GM10266 (cell line): Measurements from ENCODE around the gene ZNF629.

Source experiments
- DNase-seq: peaks from one replicate; pipeline ENCODE4 v3.0.0; 2012; ENCODE audit errors: extremely low spot score
- CTCF ChIP-seq: IDR thresholded peaks from 2 replicates; pipeline ENCODE4 v1.5.1; 2012; ENCODE audit warnings: mild to moderate bottlenecking, low read depth; ENCODE audit not compliant: control insufficient read depth, insufficient read depth; ENCODE audit errors: missing control alignments

The ZNF629 gene

GRCh38 chr16:30760001-30760559, 26.9 kb downstream of the ZNF629 start:
- DNase-seq, result no peak
- TF ChIP-seq CTCF, result no peak

GRCh38 chr16:30758988-30759491, 28.0 kb downstream of the ZNF629 start:
- no peak for TF ChIP-seq CTCF
- no peak for DNase-seq

GRCh38 chr16:30757316-30757715, 29.7 kb downstream of the ZNF629 start:
- no peak for DNase-seq
- no peak for TF ChIP-seq CTCF

GRCh38 chr16:30756781-30757100, 30.3 kb downstream of the ZNF629 start:
- TF ChIP-seq CTCF, result no peak
- DNase-seq, result no peak

- TF ChIP-seq CTCF, result no peak
- no peak for DNase-seq
Observed at GRCh38 chr16:30755955-30756780, 30.8 kb downstream of the ZNF629 start.

- DNase-seq, result no peak
- no peak for TF ChIP-seq CTCF
Observed at GRCh38 chr16:30753596-30753995, 33.4 kb downstream of the ZNF629 start.

GRCh38 chr16:30750876-30751465, 36.0 kb downstream of the ZNF629 start:
- no peak for DNase-seq
- no peak for TF ChIP-seq CTCF
